ENCODE measurements around the gene TBX4. TPM values are rescaled to one million over a fixed set of nuclear protein-coding genes. Genes with fewer than 3 reads are reported as not detected.
A peak's percentile ranks its signal among the peaks of the same experiment; 100 is the strongest.

The TBX4 gene
- total and polyA plus RNA-seq, 9 of the 15 experiments (the other 6 are each of a cell fraction or from before 2014, with no cell fraction given) = not detected

DNA sequence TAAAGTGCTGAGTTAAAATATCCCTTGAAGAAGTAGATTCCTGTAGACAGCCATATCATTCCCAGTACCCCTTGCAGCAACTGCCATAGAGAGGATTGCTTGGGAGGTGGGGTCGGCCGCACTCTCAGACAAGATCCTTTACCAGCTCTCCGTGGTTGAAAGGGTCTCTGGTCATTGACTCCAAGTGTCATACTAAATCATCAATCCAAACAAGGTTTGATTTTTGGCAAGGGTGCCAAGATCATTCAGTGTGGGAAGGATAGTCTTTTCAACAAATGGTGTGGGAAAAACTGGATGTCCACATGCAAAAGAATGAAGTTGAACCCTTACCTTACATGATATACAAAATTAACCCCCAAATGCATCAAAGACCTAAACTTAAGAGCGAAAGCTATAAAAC, 30.8 kb upstream of the TBX4 start:
- POLR2A ChIA-PET = no interaction called here
- CTCF ChIA-PET (ENCODE audit: low intra/inter-chr PET ratio) = no interaction called here
- in situ Hi-C loops (cut with MboI) = loop anchor here (5.0 to 10.0 kb wide), 2 partner anchors 131 to 423 kb away; no protein-coding TSS in a partner anchor

More for the DNA sequence above, 30.8 kb upstream of the TBX4 start:
- Histone ChIP-seq H3K9ac (ENCODE audit: insufficient read depth in 1 of 2, low read depth in 2 of 2, low read length in 2 of 2) (no peak overlapping the region), H3K4me2 (ENCODE audit: insufficient read depth, low read length) (no peak overlapping the region), H3K27ac (ENCODE audit: extremely low read depth, low read depth, low read length) (no peak overlapping the region), H3K4me1 (replicated peaks in 1 of 2; ENCODE audit: control insufficient read depth in 2 of 2, insufficient read depth in 2 of 2, low read length in 2 of 2) (peaks cover 0 to 7% of the 10 kb centered on the region in 2 experiments; a peak in 4 of 5 replicates), H4K20me1 (replicated peaks; ENCODE audit: control insufficient read depth, insufficient read depth, low read length) (no peaks in the 10 kb centered on the region), H3K27me3 (ENCODE audit: control insufficient read depth in 2 of 2, insufficient read depth in 2 of 2, low read length in 2 of 2) (peaks cover 7 to 28% of the 10 kb centered on the region in 2 experiments; a peak in 4 of 5 replicates), H3K4me3 (no peak overlapping the region), H3K79me2 (ENCODE audit: control insufficient read depth, insufficient read depth, low read length) (no peaks in the 10 kb centered on the region), H3K9me3 (replicated peaks; ENCODE audit: control insufficient read depth, insufficient read depth, low read depth, low read length) (no peaks in the 10 kb centered on the region), H2AFZ (ENCODE audit: low read depth, low read length) (no peak overlapping the region), H3K36me3 (ENCODE audit: control insufficient read depth, insufficient read depth, low read length) (no peaks in the 10 kb centered on the region), H3K9me1 (ENCODE audit: control insufficient read depth, insufficient read depth, low read length) (no peaks in the 10 kb centered on the region)
- TF ChIP-seq, protein P1, sequence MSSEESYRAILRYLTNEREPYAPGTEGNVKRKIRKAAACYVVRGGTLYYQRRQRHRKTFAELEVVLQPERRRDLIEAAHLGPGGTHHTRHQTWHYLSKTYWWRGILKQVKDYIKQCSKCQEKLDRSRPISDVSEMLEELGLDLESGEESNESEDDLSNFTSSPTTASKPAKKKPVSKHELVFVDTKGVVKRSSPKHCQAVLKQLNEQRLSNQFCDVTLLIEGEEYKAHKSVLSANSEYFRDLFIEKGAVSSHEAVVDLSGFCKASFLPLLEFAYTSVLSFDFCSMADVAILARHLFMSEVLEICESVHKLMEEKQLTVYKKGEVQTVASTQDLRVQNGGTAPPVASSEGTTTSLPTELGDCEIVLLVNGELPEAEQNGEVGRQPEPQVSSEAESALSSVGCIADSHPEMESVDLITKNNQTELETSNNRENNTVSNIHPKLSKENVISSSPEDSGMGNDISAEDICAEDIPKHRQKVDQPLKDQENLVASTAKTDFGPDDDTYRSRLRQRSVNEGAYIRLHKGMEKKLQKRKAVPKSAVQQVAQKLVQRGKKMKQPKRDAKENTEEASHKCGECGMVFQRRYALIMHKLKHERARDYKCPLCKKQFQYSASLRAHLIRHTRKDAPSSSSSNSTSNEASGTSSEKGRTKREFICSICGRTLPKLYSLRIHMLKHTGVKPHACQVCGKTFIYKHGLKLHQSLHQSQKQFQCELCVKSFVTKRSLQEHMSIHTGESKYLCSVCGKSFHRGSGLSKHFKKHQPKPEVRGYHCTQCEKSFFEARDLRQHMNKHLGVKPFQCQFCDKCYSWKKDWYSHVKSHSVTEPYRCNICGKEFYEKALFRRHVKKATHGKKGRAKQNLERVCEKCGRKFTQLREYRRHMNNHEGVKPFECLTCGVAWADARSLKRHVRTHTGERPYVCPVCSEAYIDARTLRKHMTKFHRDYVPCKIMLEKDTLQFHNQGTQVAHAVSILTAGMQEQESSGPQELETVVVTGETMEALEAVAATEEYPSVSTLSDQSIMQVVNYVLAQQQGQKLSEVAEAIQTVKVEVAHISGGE (CRISPR knock-in tag; IDR thresholded peaks at IDR 0.05) = peak in 1 of 3 experiments; percentile 84; a peak in 2 of 6 replicates
- TF ChIP-seq ADNP (tag; IDR thresholded peaks at IDR 0.05) = no peak
- intact Hi-C loops (cut with micrococcal nuclease) = no loop called here
- DNase-seq (ENCODE audit: extremely low read depth in 1 of 4, low spot score in 3 of 4) (peak in 1 of 4 experiments; percentile 1), FAIRE-seq (no peak), ATAC-seq (no peak)
- 0% methylated on average over 4 of the region's 4 CpGs for WGBS (ENCODE audit: insufficient coverage, low coverage, missing lambda C conversion rate)
- no TSS peak for BruUV-seq (replicated peaks)

Measured in K562 (cell line).